H7 (cell line): Measurements from ENCODE around the gene TAPBP. TPM values are rescaled to one million over a fixed set of nuclear protein-coding genes. Genes with fewer than 3 reads are reported as not detected.

ENCODE experiments used
- DNase-seq: peaks from one replicate; pipeline ENCODE4 v3.0.0; 2012
- H3K27me3 ChIP-seq: 2 replicates; pipeline ENCODE4 v1.6.0; 2011; ENCODE audit warnings: mild to moderate bottlenecking, low read length; ENCODE audit not compliant: control insufficient read depth, insufficient read depth
- H3K36me3 ChIP-seq: replicated peaks from 2 replicates; pipeline ENCODE4 v1.5.1; 2011; ENCODE audit warnings: low read length; ENCODE audit not compliant: control insufficient read depth, insufficient read depth
- H3K4me3 ChIP-seq: 2 replicates; pipeline ENCODE4 v1.5.1; 2011; ENCODE audit warnings: low read depth, mild to moderate bottlenecking, control low read depth, low read length, moderate library complexity; ENCODE audit not compliant: insufficient read depth
- total RNA-seq: library from RNA; depleted of rRNA; stranded (reverse); fragments of >200 nt; shearing (Covaris generic); gene quantifications from 2 replicates; pipeline ENCODE4 v1.2.3, GENCODE V29; 2014

TAPBP gene
- total RNA-seq, 1 experiment from 2014 or later, result 27.9 TPM

DNA sequence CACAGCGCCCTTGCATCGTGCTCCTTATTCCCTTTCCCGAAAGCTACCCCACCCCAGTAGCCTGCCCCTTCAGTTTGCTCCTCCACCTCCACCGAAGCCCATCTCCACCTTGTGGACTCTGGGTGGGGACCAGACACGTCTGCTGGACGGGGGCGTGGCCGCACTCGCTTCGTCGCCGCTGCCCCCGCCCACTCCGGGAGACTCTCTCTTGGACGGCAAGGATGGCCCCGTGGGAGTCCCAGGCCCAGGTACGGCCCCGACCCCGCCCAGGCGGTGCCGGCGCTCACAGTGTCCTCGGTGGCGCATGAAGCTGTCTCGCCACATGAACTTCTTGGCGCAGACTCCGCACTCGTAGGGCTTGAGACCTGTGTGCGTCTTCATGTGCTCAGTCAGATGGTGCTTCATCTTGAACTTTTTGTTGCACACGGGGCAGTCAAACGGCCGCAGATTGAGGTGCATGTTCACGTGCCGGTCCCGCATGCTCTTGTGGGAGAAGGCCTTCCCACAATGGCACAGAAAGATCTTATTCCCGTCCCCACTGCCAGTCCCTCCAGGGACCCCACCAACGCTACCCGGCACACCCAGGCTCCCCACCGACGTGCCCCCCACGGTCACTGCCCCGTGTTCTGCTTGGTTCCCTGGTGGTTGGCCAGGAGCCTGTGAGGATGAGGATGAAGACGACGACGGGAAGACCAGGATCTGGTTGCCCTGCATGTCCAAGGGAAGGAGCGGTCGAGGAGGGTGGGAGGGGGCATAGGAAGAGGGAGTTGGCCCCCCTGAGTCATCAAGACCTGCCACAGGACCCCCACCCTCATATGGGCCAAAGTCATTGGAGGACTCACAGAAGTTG is 1.3 kb upstream of the TAPBP start:
- H3K27me3 ChIP-seq, result peaks cover 17% of the 10 kb centered on the region; the same call in 1 of the 2 replicates
- peaks cover 18% of the 10 kb centered on the region for H3K36me3 ChIP-seq
- peak; percentile 81 for DNase-seq
- H3K4me3 ChIP-seq, result peak overlapping the region; percentile 87

DNA sequence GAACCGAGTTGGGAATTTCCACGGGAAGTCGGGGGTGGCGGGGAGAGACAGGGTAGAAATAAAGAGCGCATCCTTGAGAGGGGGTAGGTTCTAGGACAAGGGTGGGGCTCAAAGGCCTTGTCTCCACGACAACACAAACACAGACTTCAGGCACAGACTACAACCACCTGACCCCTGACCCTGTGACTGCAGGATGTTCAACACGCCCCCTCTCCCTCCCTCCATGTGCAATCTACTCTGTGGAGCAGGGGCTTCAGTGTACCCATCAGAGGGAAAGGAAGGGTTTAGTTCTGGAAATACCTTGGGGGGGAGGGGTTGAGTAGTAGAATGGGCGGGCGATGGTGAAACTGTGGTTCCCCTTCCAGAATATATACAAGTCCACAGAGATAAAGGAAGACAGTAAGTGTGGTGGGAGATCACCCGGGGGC is 651 bp upstream of the TAPBP start:
- DNase-seq, result peak; percentile 79
- H3K36me3 ChIP-seq, result peaks cover 11% of the 10 kb centered on the region
- peaks cover 17% of the 10 kb centered on the region; the same call in 1 of the 2 replicates for H3K27me3 ChIP-seq
- H3K4me3 ChIP-seq, result peak overlapping the region; percentile 87

DNA sequence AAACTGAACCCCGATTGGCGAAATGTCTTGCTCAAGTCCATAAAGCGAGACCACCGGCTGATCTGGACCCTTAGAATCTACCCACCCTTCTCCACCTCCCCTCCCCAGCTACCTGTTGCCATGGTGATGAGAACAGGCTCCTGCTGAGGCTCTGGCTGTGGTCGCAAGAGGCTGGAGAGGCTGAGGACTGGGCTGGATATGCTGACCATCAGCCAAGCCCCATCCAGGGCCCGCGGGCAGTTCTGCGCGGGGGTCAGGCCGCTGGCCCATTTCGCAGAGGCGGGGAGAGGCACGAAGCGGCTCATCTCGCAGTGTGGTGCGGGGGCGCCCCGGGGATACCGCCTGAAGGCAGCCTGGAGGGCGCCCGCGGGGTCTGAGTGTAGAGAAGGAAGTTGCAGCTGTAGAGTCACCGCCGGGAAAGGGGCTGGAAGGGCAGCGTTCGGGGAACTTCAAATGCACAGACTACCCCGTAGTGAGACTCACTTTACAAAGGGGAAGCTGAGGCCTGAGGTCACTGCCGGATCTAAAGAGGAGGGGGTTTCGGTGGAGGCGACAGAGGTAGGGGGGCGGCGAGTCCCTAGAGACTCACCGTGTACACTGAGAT is 671 bp downstream of the TAPBP start:
- Histone ChIP-seq H3K27me3 (peaks cover 17% of the 10 kb centered on the region; the same call in 1 of the 2 replicates), H3K4me3 (peak overlapping the region; percentile 87), H3K36me3 (no peaks in the 10 kb centered on the region)
- DNase-seq, result peak; percentile 85

DNA sequence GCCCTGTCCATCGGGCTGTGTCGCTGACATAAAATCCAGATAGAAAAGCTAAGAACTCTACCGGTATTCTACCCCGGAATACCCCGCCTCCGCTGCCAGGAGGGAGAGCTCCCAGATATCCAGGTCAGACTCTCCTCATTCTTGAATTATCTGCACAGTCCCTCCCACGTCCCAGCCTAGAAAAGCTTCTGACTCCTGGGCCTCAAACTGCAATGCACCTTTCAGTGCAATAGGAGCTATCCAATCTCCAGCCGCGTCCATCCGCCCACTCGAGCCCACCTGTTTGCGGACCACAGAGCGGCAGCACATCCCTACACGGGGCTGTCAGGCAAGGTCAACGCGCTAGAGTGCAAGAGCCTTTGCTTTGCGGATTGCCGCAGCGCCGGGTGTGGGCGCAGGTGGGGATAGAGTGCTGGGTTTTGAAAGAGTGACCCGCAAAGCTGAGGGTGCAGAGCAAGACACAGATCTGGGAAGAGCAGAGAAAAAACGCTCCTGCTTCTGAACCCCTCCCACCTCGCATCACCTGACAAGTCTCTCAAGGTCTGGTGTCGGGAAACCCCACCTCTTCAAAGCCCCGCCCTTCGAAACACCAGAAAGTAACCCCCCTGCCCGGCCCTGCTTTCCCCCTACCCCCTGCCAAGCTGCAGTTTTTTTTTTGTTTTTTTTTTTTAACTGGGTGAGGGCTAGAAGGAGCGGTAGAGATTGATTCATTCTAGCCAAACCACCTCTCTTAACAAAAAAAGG is 1.3 kb downstream of the TAPBP start:
- no peaks in the 10 kb centered on the region for H3K36me3 ChIP-seq
- DNase-seq, result peak; percentile 96
- H3K27me3 ChIP-seq, result peaks cover 17% of the 10 kb centered on the region; the same call in 1 of the 2 replicates
- H3K4me3 ChIP-seq, result peak overlapping the region; percentile 87

DNA sequence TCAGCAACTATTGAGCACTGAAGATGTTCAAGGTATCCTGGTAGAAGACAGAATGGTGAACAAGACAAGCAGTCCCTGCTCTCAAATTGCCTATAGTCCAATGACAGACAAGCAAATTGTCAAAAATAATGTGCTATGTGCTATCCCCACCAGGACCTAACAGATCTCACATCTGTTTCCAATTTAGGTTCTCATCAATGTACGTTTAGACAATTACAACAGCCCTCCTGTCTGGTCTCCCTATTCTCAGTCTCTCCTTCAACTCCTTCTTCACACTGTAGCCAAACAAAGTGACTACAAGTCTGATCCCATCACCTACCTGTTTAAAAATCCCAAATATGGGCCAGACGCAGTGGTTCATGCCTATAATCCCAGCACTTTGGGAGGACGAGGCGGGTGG is 7.5 kb downstream of the TAPBP start:
- DNase-seq, result no peak
- H3K36me3 ChIP-seq, result peaks cover 3% of the 10 kb centered on the region; the same call in 1 of the 2 replicates
- no peak overlapping the region for H3K4me3 ChIP-seq
- H3K27me3 ChIP-seq, result no peaks in the 10 kb centered on the region

DNA sequence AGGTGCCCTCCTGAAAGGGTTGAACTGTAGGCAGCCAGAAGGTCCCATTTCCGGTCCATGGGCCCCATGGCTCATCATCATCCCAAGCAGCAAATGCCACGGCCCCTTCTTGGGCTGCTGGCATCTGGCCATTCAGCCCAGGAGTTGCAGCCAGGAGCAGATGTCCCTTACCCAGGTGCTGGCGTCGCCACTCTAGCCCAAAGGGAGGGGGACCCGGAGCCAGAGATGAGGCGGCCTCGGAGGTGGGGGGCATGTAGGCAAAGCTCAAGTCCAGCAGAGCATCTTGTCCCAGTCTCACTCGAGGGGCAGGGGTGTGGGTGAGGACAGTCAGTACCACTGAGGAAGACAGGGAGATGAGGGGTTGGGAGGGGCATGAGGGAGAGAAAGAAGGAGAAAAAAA is 8.8 kb downstream of the TAPBP start:
- no peak for DNase-seq
- Histone ChIP-seq H3K36me3 (peaks cover 3% of the 10 kb centered on the region; the same call in 1 of the 2 replicates), H3K27me3 (no peaks in the 10 kb centered on the region), H3K4me3 (no peak overlapping the region)

DNA sequence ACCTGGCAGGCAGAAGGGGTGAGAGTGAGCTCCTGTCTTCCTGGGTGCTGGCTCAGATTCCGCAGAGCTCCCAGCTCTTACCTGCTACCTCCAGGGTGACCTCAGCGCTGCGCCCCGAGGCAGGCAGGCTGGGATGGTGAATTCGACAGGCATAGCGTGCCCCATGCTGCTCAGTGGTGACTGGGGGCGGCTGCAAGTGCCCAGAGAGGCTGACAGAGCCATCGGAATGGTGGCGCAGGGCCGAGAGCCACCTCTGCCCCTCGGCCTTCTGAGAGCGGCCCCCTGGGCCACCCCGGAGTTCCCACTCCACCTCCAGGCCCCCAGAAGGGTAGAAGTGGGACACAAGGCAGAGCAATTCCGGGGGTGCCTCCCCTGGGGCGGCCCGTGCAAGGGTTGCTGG is 9.7 kb downstream of the TAPBP start:
- no peak for DNase-seq
- Histone ChIP-seq H3K4me3 (no peak overlapping the region), H3K36me3 (peaks cover 3% of the 10 kb centered on the region; the same call in 1 of the 2 replicates), H3K27me3 (no peaks in the 10 kb centered on the region)

DNA sequence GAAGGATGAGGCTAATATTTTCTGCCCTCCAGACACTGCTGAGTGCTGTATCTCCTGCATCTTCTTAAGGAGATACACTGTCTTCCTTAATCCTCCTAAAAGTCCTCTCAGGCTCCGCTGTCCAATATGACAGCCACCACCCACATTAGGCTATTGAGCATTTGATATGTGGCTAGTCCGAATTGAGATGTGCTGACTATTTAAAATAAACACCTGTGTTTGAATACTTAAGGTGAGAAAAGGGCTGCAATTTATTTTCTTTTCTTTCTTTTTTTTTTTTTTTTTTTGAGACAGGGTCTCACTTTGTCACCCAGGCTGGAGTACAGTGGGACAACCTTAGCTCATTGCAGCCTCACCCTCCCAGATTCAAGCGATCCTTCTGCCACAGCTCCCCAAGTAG is 12.0 kb downstream of the TAPBP start:
- Histone ChIP-seq H3K36me3 (peaks cover 3% of the 10 kb centered on the region; the same call in 1 of the 2 replicates), H3K4me3 (no peak overlapping the region), H3K27me3 (no peaks in the 10 kb centered on the region)
- no peak for DNase-seq

DNA sequence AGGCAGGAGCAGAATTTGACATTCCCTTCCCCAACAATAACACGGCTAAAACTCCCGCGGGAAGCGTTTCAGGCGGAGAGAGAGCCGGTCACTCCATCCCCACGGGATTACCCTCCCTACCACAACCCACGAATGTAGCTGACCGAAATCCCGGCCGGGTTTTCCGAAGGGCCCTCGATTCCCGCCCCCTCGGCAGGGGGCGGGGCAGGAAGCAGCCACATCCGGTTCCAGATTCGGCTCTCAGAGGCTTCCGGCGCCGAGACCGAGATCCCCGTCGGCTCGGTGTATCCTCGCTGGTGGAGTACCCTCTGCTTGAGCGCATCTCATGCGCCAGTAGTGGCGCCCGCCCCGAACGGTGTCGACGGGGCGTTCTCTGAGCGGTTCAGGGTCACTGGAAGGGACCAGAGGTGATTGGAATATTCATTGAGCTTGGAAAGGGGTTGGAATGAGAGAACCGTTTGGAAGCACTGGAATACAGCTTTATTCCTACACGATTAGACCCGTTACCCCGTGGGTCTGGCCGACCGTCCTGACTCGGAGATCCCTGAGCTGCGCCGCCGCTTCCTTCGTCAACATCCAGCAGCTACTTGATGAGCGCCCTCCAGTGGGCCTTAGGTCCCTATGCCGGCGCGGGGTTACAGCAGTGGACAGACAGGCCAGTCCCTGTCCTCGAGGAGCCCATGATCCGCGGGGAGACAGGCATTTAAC is 14.5 kb downstream of the TAPBP start:
- peaks cover 7% of the 10 kb centered on the region for H3K36me3 ChIP-seq
- H3K27me3 ChIP-seq, result no peaks in the 10 kb centered on the region
- peak overlapping the region; percentile 88 for H3K4me3 ChIP-seq
- peak; percentile 94 for DNase-seq

DNA sequence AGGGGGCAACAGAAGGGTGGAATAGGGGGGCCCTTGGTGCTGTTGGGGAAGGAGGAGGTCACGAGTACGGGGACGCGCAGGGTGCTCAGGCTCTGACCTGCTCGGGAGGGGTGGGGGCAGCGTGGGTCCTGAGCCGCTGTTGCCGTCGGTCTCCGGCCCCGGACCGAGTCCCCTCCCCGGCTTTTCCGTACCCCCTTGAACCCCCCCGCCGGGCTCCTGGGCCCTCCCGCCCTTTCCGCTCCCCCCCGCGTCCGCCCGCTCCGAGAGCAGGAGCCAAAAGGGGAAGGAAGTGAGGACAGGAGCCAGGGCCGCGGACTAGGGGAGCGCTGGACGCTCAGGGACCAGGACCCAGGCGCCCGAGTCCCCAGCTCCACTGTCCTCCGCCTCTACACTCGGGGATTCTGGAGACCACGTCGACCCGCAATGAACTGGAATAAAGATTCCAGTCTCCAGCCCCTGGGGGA is 15.1 kb downstream of the TAPBP start, which contains the start of gene RGL2:
Gene RGL2 (minus strand): TSS at position 170 of the 464 bp plus-strand sequence. CDS start 332 bp downstream, outside the sequence.
- Histone ChIP-seq H3K27me3 (no peaks in the 10 kb centered on the region), H3K4me3 (peak within 1 kb of the TSS; percentile 88), H3K36me3 (peaks cover 5% of the 10 kb centered on the region)
- peak; percentile 86 for DNase-seq

DNA sequence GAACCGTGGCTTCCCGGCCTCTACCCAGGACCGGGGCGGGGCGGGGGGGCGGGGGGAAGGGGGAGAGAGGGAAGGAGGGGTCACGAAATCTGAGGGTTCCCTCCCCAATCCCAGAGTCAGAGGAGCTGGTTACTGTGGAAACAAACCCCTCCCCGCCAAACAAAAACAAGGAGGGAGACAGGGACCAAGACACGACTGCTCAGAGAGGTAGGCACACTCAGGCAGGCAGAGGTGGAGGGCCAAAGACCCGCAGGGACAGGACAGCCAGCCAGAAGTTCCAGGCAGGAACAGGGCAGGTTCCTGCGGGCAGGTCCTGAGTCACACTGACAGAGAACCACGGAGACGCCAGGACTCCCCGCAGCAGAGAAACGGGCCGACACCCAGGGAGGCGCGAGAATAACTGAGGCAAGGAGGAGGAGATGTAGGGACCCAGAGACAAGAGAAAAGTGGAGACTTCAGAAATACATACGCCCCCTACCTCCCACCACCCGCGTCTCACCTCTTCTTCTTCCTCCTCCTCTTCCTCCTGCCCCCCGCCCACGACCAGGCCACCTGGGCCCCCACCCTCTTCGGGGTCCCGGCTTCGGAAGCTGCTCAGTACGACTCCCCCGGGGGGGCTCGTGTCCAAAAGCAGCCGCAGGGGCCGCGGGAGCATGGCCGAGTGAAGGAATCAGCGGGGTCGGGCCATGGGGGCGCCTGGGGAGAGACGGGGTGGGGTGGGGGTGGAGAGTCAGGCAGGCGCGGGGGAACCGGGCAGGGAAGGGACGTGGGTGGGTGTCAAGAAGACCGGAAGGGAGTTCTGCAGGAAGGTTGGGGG is 15.7 kb downstream of the TAPBP start:
- peak overlapping the region; percentile 88 for H3K4me3 ChIP-seq
- peaks cover 8% of the 10 kb centered on the region for H3K36me3 ChIP-seq
- peak; percentile 95 for DNase-seq
- no peaks in the 10 kb centered on the region for H3K27me3 ChIP-seq

DNA sequence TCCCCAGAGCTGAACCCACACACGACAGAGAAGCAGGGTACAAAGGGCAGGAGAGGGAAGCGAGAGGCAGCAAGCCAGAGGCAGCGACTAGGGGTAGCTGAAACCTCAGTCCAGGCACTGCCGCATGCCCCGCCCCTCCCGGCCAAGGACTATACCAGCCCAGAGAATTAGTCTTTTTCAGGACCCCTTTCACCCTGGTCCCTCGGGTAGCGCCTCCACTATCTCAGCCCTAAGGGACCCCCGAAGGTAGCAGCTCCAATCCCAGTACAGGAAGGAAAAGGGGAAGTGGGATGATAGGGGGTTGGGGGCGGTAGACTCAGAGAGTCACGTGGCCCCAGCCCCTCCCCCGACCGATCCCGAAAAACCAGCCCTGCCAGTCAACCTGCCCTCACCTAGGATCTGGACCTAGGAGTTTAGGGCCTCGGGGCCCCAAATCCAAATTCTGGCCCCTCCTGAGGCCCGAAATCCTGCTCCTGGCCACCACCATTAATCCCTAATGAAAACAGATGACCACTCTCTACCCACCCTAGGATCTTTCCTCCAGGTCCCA is 16.4 kb downstream of the TAPBP start:
- H3K4me3 ChIP-seq, result peak overlapping the region; percentile 88
- DNase-seq, result peak; percentile 96
- H3K36me3 ChIP-seq, result peaks cover 10% of the 10 kb centered on the region
- no peaks in the 10 kb centered on the region for H3K27me3 ChIP-seq

DNA sequence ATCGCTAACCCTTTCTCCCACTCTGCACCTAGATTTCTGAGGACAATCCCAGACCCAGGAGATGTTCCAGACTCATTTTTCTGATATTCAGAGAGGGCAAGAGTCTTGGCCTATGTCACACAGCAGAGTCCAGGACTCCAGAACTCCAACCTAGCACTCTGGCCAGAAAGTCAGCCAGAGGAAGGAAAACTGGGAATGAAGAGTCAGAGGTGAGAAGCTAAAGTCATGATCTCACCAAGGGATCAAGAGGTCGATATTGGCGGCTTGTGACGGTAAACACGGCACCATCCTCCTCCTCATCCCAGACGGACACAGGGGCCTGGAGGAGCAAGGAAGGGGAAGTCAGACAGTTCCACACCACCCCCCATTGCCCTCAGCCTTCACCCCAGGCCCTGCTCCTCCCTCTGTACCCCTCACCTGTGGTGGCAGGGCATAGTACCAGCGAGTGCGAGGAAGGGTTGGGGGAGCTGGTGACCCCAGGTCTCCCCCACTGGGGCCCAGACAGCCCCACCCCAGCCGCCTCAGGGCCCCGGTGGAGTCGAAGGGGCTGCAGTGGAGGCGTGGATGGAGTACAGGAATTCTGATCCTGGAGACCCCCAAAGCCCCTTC is 17.0 kb downstream of the TAPBP start:
- peak overlapping the region; percentile 88 for H3K4me3 ChIP-seq
- H3K36me3 ChIP-seq, result peaks cover 14% of the 10 kb centered on the region
- no peak for DNase-seq
- no peaks in the 10 kb centered on the region for H3K27me3 ChIP-seq
